Vagina (tissue), 2 donors: ENCODE data around the gene LRRN1. TPM values are rescaled to one million over a fixed set of nuclear protein-coding genes. Genes with fewer than 3 reads are reported as not detected.
"Not testable (repeated sequence)": the region's sequence is repeated elsewhere in the genome, so short reads cannot be mapped to it uniquely, and the experiment has no call there.

ENCODE experiments used
- DNase-seq, 2 donors: peaks; one replicate each; pipeline ENCODE4 v3.0.0-alpha.2; 2017; ENCODE audit errors: extremely low spot score in 2 of 2
- H3K27ac ChIP-seq: fragments of 200-600 bp; sonication (generic); one replicate; pipeline ENCODE4 v1.5.1; 2019
- H3K27me3 ChIP-seq: fragments of 200-600 bp; sonication (generic); one replicate; pipeline ENCODE4 v1.5.1; 2019
- H3K36me3 ChIP-seq, 2 donors: fragments of 200-600 bp; sonication (generic); one replicate each; pipeline ENCODE4 v1.5.1; 2017 to 2019
- H3K4me1 ChIP-seq: fragments of 200-600 bp; sonication (generic); one replicate; pipeline ENCODE4 v1.5.1; 2019
- H3K4me3 ChIP-seq, 2 donors: fragments of 200-600 bp; sonication (generic); 1 replicate in 1 of 2; 2 replicates in 1 of 2; pipeline ENCODE4 v1.5.1; 2016 to 2019
- H3K9me3 ChIP-seq: fragments of 200-600 bp; sonication (generic); one replicate; pipeline ENCODE4 v1.5.1; 2019
- CTCF ChIP-seq, 3 experiments: fragments of 450-650 bp in 2 of 3; fragments of 200-600 bp in 1 of 3; sonication (generic) in 1 of 3; IDR thresholded peaks; one replicate each; pipeline ENCODE4 v1.5.1; 2017 to 2019; ENCODE audit warnings: antibody characterized with exemption in 3 of 3, mild to moderate bottlenecking in 2 of 3, moderate library complexity in 2 of 3
- POLR2A ChIP-seq, 2 donors: fragments of 450-650 bp; IDR thresholded peaks; one replicate each; pipeline ENCODE4 v1.6.1; 2017; ENCODE audit warnings: antibody characterized with exemption in 2 of 2, mild to moderate bottlenecking in 2 of 2, moderate library complexity in 2 of 2
- POLR2AphosphoS5 ChIP-seq, 2 donors: sonication (generic); formaldehyde crosslinking; IDR thresholded peaks; one replicate each; pipeline ENCODE4 v1.9.0; 2017; ENCODE audit warnings: antibody characterized with exemption in 2 of 2, mild to moderate bottlenecking in 2 of 2, low read depth in 1 of 2; ENCODE audit not compliant: insufficient read depth in 1 of 2
- intact Hi-C: fragments of 100-400 bp; cut with DNase I; formaldehyde crosslinking; loops from one replicate; pipeline ENCODE4 v1.15.1; 2023
- total RNA-seq: library from RNA; depleted of rRNA; stranded (reverse); fragments of >200 nt; gene quantifications from one replicate; pipeline ENCODE4 v1.2.3, GENCODE V29; 2016

The LRRN1 gene
- total RNA-seq, 1 donor from 2014 or later, result 1.7 TPM

GRCh38 chr3:3855056-3855455 is 55.8 kb downstream of the LRRN1 start:
- TF ChIP-seq CTCF (IDR thresholded peaks at IDR 0.05) (no peak), POLR2A (IDR thresholded peaks at IDR 0.05) (no peak), POLR2AphosphoS5 (IDR thresholded peaks at IDR 0.05; ENCODE audit: insufficient read depth in 1 of 2, low read depth in 1 of 2) (no peak)
- no peaks in the 10 kb centered on the region for H3K9me3 ChIP-seq
- no peak overlapping the region for H3K27ac ChIP-seq
- DNase-seq, result no peak
- no peak overlapping the region for H3K4me3 ChIP-seq
- no peaks in the 10 kb centered on the region for H3K36me3 ChIP-seq
- no peaks in the 10 kb centered on the region for H3K4me1 ChIP-seq
- intact Hi-C loops, result no loop called here
- H3K27me3 ChIP-seq, result no peaks in the 10 kb centered on the region

- Histone ChIP-seq H3K27me3 (no peaks in the 10 kb centered on the region), H3K36me3 (no peaks in the 10 kb centered on the region), H3K9me3 (no peaks in the 10 kb centered on the region), H3K27ac (no peak overlapping the region), H3K4me3 (no peak overlapping the region), H3K4me1 (no peaks in the 10 kb centered on the region)
- intact Hi-C loops, result no loop called here
- DNase-seq, result no peak
- no peak for TF ChIP-seq POLR2A (IDR thresholded peaks at IDR 0.05)
- TF ChIP-seq POLR2AphosphoS5 (IDR thresholded peaks at IDR 0.05; ENCODE audit: insufficient read depth in 1 of 2, low read depth in 1 of 2), result no peak
- TF ChIP-seq CTCF (IDR thresholded peaks at IDR 0.05), result no peak
Measured at GRCh38 chr3:3860235-3860634, 61.0 kb downstream of the LRRN1 start.

DNA sequence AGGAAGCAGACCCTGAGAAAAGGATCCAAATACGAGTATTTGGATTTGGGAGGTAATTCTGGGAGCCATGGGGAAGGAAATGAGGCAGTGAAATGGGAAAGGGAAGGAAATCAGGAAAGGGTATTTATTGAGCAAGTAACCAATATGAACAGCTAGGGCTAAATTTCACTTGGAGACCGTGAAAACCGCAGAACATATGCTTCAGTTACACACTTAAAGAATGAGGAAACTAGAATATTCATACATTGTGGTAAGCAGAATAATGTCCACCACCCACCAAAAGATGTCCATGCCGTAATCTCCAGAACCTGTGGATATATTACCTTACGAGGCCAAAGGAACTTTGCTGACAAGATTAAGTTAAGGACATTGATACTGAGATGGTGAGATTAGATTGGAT is 63.3 kb downstream of the LRRN1 start:
- DNase-seq, result no peak
- H3K27me3 ChIP-seq, result no peaks in the 10 kb centered on the region
- H3K9me3 ChIP-seq, result no peaks in the 10 kb centered on the region
- intact Hi-C loops, result no loop called here
- H3K4me3 ChIP-seq, result no peak overlapping the region
- TF ChIP-seq CTCF (IDR thresholded peaks at IDR 0.05) (no peak), POLR2AphosphoS5 (IDR thresholded peaks at IDR 0.05; ENCODE audit: insufficient read depth in 1 of 2, low read depth in 1 of 2) (no peak), POLR2A (IDR thresholded peaks at IDR 0.05) (no peak)
- no peaks in the 10 kb centered on the region for H3K36me3 ChIP-seq
- no peak overlapping the region for H3K27ac ChIP-seq
- H3K4me1 ChIP-seq, result no peaks in the 10 kb centered on the region

DNA sequence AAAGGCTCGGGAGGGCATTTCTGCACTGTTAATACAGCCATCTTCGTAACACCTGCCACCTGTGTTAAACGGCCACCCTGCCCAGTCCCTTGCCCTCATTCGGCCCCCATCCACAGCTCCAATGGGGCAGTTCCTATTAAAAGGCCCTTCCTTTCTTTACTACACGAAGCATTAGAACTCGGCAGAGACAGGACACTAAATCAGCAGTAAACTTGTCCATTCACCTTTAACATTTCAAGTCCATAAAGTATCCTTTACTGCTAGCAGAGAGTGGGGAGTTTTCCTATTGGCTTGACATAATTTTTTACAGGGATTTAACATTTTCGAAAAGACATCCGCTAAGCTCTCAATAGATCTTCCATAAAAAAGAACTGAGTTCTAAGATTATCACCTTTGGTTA is 76.3 kb downstream of the LRRN1 start:
- H3K4me3 ChIP-seq, result no peak overlapping the region
- H3K36me3 ChIP-seq, result no peaks in the 10 kb centered on the region
- intact Hi-C loops, result no loop called here
- no peak for DNase-seq
- no peak overlapping the region for H3K27ac ChIP-seq
- H3K9me3 ChIP-seq, result no peaks in the 10 kb centered on the region
- H3K4me1 ChIP-seq, result no peaks in the 10 kb centered on the region
- no peaks in the 10 kb centered on the region for H3K27me3 ChIP-seq
- no peak for TF ChIP-seq POLR2AphosphoS5 (IDR thresholded peaks at IDR 0.05; ENCODE audit: insufficient read depth in 1 of 2, low read depth in 1 of 2)
- no peak for TF ChIP-seq POLR2A (IDR thresholded peaks at IDR 0.05)
- TF ChIP-seq CTCF (IDR thresholded peaks at IDR 0.05), result no peak

DNA sequence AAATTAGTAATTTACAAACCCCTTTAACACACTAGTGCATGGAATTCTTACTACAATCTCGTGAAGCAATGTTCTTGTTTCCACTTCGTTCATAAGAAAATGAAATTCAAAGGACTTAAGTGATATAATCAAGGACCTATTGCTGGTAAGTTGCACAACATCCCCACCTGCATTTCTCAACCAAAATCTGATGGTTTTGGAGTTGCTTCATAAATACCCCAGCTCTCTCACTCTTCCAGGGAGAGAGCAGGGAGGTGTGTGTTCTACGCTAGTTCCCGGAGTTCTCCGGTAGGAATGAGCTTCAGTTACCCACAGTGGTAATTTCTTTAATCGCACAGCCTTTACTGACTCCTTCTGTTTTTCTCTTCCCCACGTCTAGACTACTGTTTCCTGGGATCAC is 81.8 kb downstream of the LRRN1 start:
- H3K4me3 ChIP-seq, result no peak overlapping the region
- H3K27me3 ChIP-seq, result no peaks in the 10 kb centered on the region
- TF ChIP-seq POLR2AphosphoS5 (IDR thresholded peaks at IDR 0.05; ENCODE audit: insufficient read depth in 1 of 2, low read depth in 1 of 2), result no peak
- no peak for TF ChIP-seq POLR2A (IDR thresholded peaks at IDR 0.05)
- TF ChIP-seq CTCF (IDR thresholded peaks at IDR 0.05), result no peak
- no peaks in the 10 kb centered on the region for H3K36me3 ChIP-seq
- no peak for DNase-seq
- H3K9me3 ChIP-seq, result no peaks in the 10 kb centered on the region
- H3K4me1 ChIP-seq, result no peaks in the 10 kb centered on the region
- H3K27ac ChIP-seq, result no peak overlapping the region
- intact Hi-C loops, result no loop called here

DNA sequence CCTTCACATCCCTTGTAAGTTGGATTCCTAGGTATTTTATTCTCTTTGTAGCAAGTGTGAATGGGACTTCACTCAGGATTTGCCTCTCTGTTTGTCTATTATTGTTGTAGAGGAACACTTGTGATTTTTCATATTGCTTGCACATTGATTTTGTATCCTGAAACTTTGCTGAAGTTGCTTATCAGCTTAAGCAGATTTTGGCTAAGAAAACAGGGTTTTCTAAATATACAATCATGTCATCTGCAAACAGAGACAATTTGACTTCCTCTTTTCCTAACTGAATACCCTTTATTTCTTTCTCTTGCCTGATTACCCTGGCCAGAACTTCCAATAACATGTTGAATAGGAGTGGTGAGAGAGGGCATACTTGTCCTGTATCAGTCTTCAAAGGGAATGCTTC is 88.1 kb downstream of the LRRN1 start:
- H3K36me3 ChIP-seq, intact Hi-C loops, DNase-seq, H3K4me3 ChIP-seq, H3K4me1 ChIP-seq, H3K27me3 ChIP-seq, H3K9me3 ChIP-seq, H3K27ac ChIP-seq: not testable (repeated sequence)
